SK-N-MC (cell line): ENCODE results near the gene PALM.
"Not testable (repeated sequence)": the region's sequence is repeated elsewhere in the genome, so short reads cannot be mapped to it uniquely, and the experiment has no call there.

Source experiments
- EZH2 ChIP-seq: fragments of 200-600 bp; sonication (generic); IDR thresholded peaks from one replicate; pipeline ENCODE4 v1.6.1; 2017; ENCODE audit warnings: antibody characterized with exemption
- POLR2AphosphoS5 ChIP-seq: IDR thresholded peaks from 2 replicates; pipeline ENCODE4 v1.6.1; 2012; ENCODE audit warnings: mild to moderate bottlenecking, low read depth, low read length, borderline replicate concordance

- not testable (repeated sequence) for TF ChIP-seq POLR2AphosphoS5, EZH2
Measured at GRCh38 chr19:745138-745537, 36.4 kb downstream of the PALM start.
